Measurements from ENCODE around the gene VAPA.

Gene VAPA

GRCh38 chr18:9934274-9934673 is 20.5 kb downstream of the VAPA start:
- no peak for DNase-seq (ENCODE audit: low read depth in 2 of 2)

DNA sequence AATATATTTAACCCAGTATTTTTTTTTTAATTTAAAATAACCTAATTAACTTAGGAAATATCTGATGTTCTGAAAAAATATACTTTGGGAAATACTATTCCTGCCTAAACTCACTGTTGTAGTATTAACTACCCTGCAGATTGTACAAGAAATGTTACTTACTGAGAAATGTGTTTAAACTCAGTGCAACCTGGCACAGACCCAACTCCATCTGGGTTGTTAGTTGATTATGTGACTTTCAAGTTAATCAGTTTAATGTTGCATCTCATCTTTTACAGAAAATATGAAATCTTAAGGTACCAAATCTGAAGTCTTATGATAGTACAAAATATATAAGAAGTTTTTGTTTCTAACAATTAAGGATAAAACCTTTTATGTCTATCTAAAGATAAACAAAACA is 27.3 kb downstream of the VAPA start:
- DNase-seq (ENCODE audit: low read depth in 2 of 2): no peak

DNA sequence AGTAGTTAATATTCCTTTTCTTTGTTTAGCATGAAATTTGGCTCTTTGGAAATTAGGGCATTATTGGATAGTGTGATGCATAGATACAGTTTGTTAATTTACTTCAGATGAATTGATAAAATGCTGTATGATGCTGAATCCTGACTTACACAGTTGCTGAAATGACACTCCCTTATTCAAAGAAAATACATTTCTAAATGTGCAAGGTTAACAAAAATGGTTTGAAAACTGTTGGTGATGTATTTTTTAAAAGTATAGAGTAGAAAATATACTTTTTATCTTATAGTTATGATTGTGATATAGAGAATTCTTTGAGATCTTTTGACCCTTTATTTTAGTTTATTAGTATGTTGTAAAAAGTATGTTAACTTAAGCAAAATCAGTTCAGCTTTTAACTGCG is 27.8 kb downstream of the VAPA start:
- DNase-seq (ENCODE audit: low read depth in 2 of 2): no peak

GRCh38 chr18:9943311-9943710 is 29.5 kb downstream of the VAPA start:
- DNase-seq (ENCODE audit: low read depth in 2 of 2): no peak

GRCh38 chr18:9944805-9945204 is 31.0 kb downstream of the VAPA start:
- no peak for DNase-seq (ENCODE audit: low read depth in 2 of 2)

DNA sequence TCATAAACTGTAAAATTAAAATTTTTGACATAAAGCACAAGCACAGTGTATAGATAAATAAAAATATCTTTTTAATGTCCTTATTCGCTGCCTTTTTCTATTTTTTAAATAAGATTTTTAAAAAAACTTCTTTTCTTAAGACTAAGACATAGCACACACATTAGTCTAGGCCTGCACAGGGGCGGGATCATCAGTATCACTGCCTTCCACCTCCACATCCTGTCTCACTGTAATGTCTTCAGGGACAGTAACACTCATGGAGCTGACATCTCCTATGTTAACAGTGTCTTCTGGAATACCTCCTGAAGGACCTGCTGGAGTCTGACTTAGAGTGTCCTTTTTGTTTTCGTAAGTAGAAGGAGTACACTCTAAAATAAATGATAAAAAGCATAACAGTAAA is 33.0 kb downstream of the VAPA start:
- no peak for DNase-seq (ENCODE audit: low read depth in 2 of 2)

DNA sequence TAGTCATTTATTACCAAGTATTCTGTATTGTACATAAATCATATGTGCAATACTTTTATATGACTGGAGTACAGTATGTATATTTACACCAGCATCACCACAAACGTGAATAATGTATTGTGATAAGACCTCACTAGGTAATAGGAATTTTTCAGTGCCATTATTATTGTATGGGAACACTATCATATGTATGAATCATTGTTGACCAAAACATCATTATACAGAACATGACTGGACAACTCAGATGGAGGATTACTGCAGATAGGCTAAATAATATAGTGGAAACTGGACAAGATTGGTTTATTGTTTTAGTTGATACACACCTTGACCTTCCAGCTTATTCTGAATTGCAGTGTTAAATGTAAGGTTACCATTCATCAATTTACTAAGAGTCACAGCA is 33.4 kb downstream of the VAPA start:
- DNase-seq (ENCODE audit: low read depth in 2 of 2): no peak

DNA sequence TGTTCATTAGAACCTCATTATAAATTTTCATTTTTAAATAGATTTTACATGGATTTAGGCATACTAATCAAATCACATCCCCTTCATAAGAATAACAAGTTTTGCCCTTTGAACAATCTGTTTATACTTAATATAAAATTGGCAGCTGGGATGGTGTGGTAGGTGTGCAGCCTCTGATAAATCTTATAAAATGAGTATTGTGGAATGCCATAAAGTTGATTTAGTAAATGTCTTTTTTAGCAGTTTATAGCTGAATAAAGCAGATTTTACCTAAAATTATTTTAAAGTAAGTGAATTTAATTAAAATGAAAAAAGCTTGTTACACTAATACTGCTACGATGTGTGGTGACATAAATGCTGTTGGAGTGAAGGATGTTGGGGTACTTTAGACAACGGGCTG is 35.5 kb downstream of the VAPA start:
- no peak for DNase-seq (ENCODE audit: low read depth in 2 of 2)

DNA sequence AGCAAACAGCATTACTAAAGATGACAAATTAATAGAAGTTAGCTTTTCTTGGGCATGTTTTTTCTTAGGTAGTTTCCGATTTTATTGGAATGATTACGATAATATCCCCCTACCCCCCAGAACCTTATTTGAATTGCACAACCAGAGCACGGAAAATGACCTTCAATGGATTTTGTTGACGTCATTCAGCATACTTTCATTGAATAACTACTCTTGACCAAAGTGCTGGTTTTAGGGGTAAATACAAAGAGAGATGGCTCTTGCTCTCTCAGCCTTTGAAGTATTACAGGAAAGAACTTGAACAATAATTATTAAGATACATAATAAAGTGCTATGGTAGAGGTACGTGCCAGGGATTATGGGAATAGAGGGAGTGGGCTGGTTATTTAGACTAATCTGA is 36.0 kb downstream of the VAPA start:
- DNase-seq (ENCODE audit: low read depth in 2 of 2): no peak

GRCh38 chr18:9950289-9951016 is 36.6 kb downstream of the VAPA start:
- DNase-seq (ENCODE audit: low read depth in 2 of 2): no peak

DNA sequence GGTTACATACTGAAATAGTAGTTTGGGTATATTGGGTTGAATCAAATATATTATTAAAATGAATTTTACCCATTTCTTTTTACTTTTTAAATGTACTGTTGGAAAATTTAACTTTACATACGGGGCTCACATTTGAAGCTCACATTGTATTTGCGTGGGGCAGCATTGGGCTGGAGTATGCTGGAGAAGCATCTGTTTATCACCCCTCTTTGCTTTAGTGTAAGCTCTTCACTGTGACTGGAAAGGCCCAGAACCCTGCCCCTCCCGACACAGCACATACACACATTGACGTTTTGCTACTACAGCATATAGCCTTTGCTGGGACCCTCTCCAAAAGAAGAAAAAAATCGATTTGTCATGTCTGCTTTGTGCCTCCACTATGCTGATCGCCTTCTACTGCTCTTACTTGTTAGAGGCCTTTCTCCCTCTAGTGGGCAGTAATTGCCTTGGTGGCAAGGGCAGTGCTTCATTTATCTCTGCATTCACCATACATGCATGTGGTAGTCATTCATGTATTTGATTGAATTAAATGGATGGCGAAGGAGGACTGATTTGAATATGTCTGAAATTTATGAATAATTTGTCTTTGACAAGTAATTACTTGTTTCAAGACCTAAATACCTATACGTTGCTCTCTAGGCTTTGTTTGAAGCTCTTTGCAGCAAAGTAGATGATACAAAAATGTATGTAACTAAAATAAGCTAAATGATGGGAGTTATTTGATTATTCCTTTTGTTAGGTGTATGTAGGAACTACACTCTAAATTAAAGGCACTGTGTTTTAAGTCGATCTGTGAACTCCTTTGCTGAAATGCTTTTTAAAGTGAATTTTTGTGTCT is 37.4 kb downstream of the VAPA start:
- DNase-seq (ENCODE audit: low read depth in 2 of 2): no peak

DNA sequence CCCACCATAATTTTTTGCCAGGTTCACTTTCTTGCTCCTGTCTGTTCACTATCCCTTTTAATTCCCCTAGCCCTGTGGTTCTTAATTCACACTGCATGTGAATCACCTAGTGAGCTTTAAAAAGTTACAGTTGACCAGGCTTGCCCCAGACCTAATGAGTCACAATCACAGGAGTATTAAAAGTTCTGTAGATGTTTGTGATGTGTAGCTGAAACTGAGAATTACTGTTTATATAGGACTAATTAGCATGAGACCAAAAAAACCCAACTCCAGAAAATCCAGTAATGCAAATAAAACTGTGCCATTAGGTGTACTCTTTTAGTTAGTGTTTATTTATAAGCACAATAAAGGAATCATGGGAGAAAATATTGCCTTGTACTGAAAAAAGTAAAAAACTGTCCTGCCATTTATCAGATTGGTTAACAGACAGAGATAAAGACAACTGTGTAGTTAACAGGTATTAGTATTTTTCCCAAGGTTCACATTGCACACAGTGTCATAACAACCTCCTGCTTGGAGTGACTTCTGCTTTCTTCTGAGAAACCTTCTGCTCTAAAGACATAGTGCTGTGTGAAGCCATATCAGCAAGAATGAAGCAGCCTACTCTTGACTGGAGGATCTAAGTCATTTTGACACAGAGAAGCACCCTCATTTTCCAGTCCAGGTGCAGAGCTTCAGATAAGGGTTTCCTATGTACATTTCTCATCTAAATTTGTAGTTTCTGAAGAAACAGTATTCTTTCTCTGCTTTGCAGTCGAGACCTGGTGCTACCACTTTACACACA is 39.0 kb downstream of the VAPA start:
- DNase-seq (ENCODE audit: low read depth in 2 of 2): no peak

GRCh38 chr18:9958861-9959399 is 45.1 kb downstream of the VAPA start:
- DNase-seq (ENCODE audit: low read depth in 2 of 2): no peak

GRCh38 chr18:9959564-9959963 is 45.7 kb downstream of the VAPA start:
- DNase-seq (ENCODE audit: low read depth in 2 of 2): no peak

GRCh38 chr18:9960258-9960904 is 46.6 kb downstream of the VAPA start:
- DNase-seq (ENCODE audit: low read depth in 2 of 2): no peak

GRCh38 chr18:9961041-9961440 is 47.2 kb downstream of the VAPA start:
- DNase-seq (ENCODE audit: low read depth in 2 of 2): no peak

- DNase-seq (ENCODE audit: low read depth in 2 of 2): no peak
These were observed 52.2 kb downstream of the VAPA start for GRCh38 chr18:9965711-9966624.

DNA sequence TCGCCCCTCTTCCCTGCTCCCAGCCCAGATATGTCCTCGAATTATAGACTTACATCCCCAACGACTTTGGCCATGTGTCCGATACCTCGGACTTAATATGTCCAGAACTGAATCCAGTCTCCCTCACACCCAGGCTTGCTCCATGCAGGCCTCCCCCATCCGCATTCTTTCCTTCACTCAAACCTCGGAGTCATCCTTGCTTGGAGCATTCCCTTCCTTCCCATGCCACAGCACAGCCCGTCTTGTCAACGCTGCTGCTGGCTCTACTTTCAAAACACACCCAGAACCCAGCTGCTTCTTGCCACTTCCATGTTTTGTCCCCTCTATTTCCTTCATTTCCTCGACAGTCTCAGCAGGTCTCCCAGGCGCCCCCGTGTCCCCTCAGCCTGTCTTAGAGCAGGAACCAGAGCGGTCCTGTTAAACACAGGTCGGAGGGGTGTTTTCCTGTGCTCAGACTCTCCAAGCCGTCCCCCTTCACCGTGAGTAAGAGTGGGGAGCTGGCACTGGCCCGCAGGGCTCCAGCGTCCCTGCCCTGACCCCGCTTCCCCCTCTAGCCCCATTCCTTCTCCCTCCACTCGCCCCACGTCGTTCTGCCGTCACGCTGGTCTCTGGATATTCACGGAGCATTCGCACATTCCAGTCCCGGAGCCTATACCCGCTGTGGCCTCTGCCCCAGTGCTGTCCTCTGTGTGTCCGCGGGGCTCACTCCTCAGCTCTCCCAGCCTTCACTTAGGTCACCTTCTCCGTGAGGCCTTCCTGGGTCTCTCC is 54.4 kb downstream of the VAPA start:
- DNase-seq (ENCODE audit: low read depth in 2 of 2): no peak

DNA sequence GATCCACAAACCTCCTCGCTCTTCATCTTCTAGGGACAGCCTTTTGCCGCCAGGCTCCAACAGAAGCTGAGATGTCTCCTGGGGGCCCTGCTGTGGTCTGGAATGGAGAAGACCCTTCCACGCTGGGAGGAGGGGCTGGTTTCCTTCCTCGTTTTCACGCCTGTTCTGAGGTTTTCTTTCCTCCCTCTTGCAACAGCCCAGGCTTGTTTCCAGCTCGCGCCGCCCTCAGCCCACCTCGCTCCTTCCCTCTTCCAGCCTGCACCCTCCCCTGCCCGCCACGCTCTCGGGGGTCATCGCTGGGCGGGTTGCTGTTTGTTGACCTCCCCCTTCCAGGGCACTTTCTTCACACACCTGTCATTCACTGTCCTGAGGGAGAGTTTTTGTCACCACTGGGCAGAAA is 55.4 kb downstream of the VAPA start:
- DNase-seq (ENCODE audit: low read depth in 2 of 2): no peak

Data from stimulated activated CD8-positive, alpha-beta memory T cell treated with anti-CD3 and anti-CD28 coated beads, Interleukin-7, amount 100 ng/mL, for 1 hour (primary cell).